GM23338 (cell line): ENCODE data around the gene SELENOS. TPM values are rescaled to one million over a fixed set of nuclear protein-coding genes. Genes with fewer than 3 reads are reported as not detected.

ENCODE experiments used
- ATAC-seq: fragments of 200-7000 bp; cut with Tn5 transposase; 3 replicates; pipeline ENCODE4 v1.9.1; 2020
- DNase-seq: peaks from one replicate; pipeline ENCODE4 v3.0.0-alpha.2; 2015; ENCODE audit warnings: low spot score
- H2AFZ ChIP-seq: fragments of 200-600 bp; sonication (generic); 2 replicates; pipeline ENCODE4 v1.8.0; 2016; ENCODE audit warnings: antibody characterized with exemption, mild to moderate bottlenecking, moderate library complexity
- H3F3A ChIP-seq: fragments of 200-600 bp; sonication (generic); replicated peaks from 2 replicates; pipeline ENCODE4 v1.8.0; 2017; ENCODE audit warnings: antibody characterized with exemption, mixed run types, low read depth
- H3K27ac ChIP-seq: fragments of 200-600 bp; sonication (generic); 2 replicates; pipeline ENCODE4 v1.6.1; 2016; ENCODE audit warnings: low read depth
- H3K27me3 ChIP-seq: fragments of 200-600 bp; sonication (generic); 2 replicates; pipeline ENCODE4 v1.8.0; 2016; ENCODE audit warnings: mild to moderate bottlenecking, mixed run types, moderate library complexity; ENCODE audit not compliant: insufficient read depth
- H3K36me3 ChIP-seq: fragments of 200-600 bp; sonication (generic); 2 replicates; pipeline ENCODE4 v1.8.0; 2016; ENCODE audit warnings: mild to moderate bottlenecking; ENCODE audit not compliant: insufficient read depth
- H3K4me1 ChIP-seq: fragments of 200-600 bp; sonication (generic); 2 replicates; pipeline ENCODE4 v1.8.0; 2016; ENCODE audit warnings: mild to moderate bottlenecking, moderate library complexity; ENCODE audit not compliant: insufficient read depth
- H3K4me2 ChIP-seq: fragments of 200-600 bp; sonication (generic); 2 replicates; pipeline ENCODE4 v1.7.1; 2017; ENCODE audit warnings: mixed run types
- H3K4me3 ChIP-seq: fragments of 200-600 bp; sonication (generic); 2 replicates; pipeline ENCODE4 v1.6.1; 2016; ENCODE audit warnings: mixed run types
- H3K79me2 ChIP-seq: fragments of 200-600 bp; sonication (generic); replicated peaks from 2 replicates; pipeline ENCODE4 v1.8.0; 2017; ENCODE audit warnings: mild to moderate bottlenecking; ENCODE audit not compliant: insufficient read depth
- H3K9me2 ChIP-seq: fragments of 200-600 bp; sonication (generic); 2 replicates; pipeline ENCODE4 v1.8.0; 2017; ENCODE audit not compliant: insufficient read depth
- H4K20me1 ChIP-seq: fragments of 200-600 bp; sonication (generic); replicated peaks from 2 replicates; pipeline ENCODE4 v1.8.0; 2017; ENCODE audit warnings: mild to moderate bottlenecking; ENCODE audit not compliant: insufficient read depth
- H3K27ac Mint-ChIP-seq: 2 replicates; pipeline ENCODE4 v1.8.0; 2020; ENCODE audit warnings: inconsistent platforms, mild to moderate bottlenecking, moderate library complexity, mixed read lengths
- H3K27me3 Mint-ChIP-seq: 3 replicates; pipeline ENCODE4 v1.8.0; 2022; ENCODE audit warnings: low read depth, mild to moderate bottlenecking, moderate library complexity, mixed read lengths, inconsistent platforms; ENCODE audit not compliant: insufficient read depth, poor library complexity
- H3K36me3 Mint-ChIP-seq: 3 replicates; pipeline ENCODE4 v1.8.0; 2021; ENCODE audit warnings: low read depth, mild to moderate bottlenecking, inconsistent platforms, moderate library complexity, mixed read lengths
- H3K4me1 Mint-ChIP-seq: 3 replicates; pipeline ENCODE4 v1.8.0; 2020; ENCODE audit warnings: mild to moderate bottlenecking, inconsistent platforms, mixed read lengths
- H3K4me3 Mint-ChIP-seq: 3 replicates; pipeline ENCODE4 v1.8.0; 2021; ENCODE audit warnings: moderate library complexity, mild to moderate bottlenecking, inconsistent platforms, mixed read lengths
- H3K9me3 Mint-ChIP-seq: 3 replicates; pipeline ENCODE4 v1.8.0; 2020; ENCODE audit warnings: moderate library complexity, mild to moderate bottlenecking, inconsistent platforms, mixed read lengths
- CREB1 ChIP-seq: fragments of 250-450 bp; sonication (Bioruptor Pico); IDR thresholded peaks from 2 replicates; pipeline ENCODE4 v1.5.0; 2020; ENCODE audit warnings: low read depth, mild to moderate bottlenecking, moderate library complexity
- EZH2phosphoT487 ChIP-seq: fragments of 200-600 bp; sonication (generic); IDR thresholded peaks from one replicate; pipeline ENCODE4 v1.8.1; 2018; ENCODE audit warnings: antibody characterized with exemption; ENCODE audit not compliant: unreplicated experiment
- NANOG ChIP-seq: IDR thresholded peaks from 2 replicates; pipeline ENCODE4 v1.6.1; 2016; ENCODE audit warnings: antibody characterized with exemption, borderline replicate concordance
- POLR2AphosphoS5 ChIP-seq: IDR thresholded peaks from 2 replicates; pipeline ENCODE4 v1.6.1; 2016; ENCODE audit warnings: antibody characterized with exemption, low read depth
- polyA plus RNA-seq: library from polyadenylated mRNA; unstranded; fragments of >200 nt; fragmentation: Nextera tagmentation; extraction: Ambion mirVana; gene quantifications from 2 replicates; pipeline ENCODE4 v1.2.1, GENCODE V29; 2016
- total RNA-seq: library from RNA; depleted of rRNA; stranded (reverse); fragments of >200 nt; shearing (Covaris generic); gene quantifications from 2 replicates; pipeline ENCODE4 v1.2.3, GENCODE V29; 2014
- TF ChIP-seq, protein P1 (sequence below), 2 experiments: fragments of 200-600 bp in 1 of 2; sonication (generic) in 1 of 2; conservative IDR thresholded peaks; 2 replicates each; pipeline versions ENCODE4 v1.5.1 to v1.6.1; 2016 to 2017; ENCODE audit warnings: antibody characterized with exemption in 2 of 2, low read depth in 2 of 2, mild to moderate bottlenecking in 2 of 2, moderate library complexity in 1 of 2
- TF ChIP-seq, protein P2 (sequence below): fragments of 250-450 bp; sonication (Bioruptor Pico); IDR thresholded peaks from 2 replicates; pipeline ENCODE4 v1.5.0; 2020; ENCODE audit warnings: mild to moderate bottlenecking, moderate library complexity

The SELENOS gene
- total and polyA plus RNA-seq, 2 experiments from 2014 or later = 37.0 to 106 TPM

DNA sequence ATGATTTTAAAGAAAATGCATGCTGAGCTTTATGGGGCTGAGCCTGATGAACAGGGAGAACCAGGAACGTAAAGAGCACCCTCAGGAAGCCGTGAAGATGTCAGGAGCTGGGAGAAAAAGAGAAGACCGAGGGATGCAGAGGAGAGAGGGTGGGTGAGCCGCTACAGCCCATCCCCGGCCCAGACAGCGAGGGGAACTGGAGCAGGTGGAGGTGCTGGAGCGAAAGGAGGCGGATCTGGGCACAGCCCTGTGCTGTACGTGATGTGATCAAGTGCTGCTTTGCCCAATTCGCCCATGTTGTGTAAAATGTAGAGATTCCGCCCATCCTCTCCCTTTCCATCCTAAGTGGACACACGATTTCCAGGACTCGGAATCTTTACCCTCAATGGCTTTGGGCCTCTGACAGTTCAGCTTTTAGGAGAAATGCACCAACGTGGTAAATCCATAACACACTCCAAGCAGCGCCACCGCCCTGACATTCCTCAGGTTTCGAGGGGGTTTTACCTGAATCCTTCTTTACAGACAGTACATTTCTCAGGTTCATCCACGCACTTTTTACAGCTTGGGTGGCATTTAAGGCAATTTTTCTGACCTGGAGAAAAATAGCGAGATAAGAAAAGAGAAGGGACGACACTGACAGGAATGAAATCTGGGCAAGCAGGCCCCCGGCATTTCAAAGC lies 44.9 kb upstream of the SELENOS start (continued):
- TF ChIP-seq POLR2AphosphoS5 (no peak), EZH2phosphoT487 (no peak)
- TF ChIP-seq, protein P1, sequence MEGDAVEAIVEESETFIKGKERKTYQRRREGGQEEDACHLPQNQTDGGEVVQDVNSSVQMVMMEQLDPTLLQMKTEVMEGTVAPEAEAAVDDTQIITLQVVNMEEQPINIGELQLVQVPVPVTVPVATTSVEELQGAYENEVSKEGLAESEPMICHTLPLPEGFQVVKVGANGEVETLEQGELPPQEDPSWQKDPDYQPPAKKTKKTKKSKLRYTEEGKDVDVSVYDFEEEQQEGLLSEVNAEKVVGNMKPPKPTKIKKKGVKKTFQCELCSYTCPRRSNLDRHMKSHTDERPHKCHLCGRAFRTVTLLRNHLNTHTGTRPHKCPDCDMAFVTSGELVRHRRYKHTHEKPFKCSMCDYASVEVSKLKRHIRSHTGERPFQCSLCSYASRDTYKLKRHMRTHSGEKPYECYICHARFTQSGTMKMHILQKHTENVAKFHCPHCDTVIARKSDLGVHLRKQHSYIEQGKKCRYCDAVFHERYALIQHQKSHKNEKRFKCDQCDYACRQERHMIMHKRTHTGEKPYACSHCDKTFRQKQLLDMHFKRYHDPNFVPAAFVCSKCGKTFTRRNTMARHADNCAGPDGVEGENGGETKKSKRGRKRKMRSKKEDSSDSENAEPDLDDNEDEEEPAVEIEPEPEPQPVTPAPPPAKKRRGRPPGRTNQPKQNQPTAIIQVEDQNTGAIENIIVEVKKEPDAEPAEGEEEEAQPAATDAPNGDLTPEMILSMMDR (conservative IDR thresholded peaks at IDR 0.05; ENCODE audit: low read depth in 2 of 2) = no peak
- TF ChIP-seq, protein P2, sequence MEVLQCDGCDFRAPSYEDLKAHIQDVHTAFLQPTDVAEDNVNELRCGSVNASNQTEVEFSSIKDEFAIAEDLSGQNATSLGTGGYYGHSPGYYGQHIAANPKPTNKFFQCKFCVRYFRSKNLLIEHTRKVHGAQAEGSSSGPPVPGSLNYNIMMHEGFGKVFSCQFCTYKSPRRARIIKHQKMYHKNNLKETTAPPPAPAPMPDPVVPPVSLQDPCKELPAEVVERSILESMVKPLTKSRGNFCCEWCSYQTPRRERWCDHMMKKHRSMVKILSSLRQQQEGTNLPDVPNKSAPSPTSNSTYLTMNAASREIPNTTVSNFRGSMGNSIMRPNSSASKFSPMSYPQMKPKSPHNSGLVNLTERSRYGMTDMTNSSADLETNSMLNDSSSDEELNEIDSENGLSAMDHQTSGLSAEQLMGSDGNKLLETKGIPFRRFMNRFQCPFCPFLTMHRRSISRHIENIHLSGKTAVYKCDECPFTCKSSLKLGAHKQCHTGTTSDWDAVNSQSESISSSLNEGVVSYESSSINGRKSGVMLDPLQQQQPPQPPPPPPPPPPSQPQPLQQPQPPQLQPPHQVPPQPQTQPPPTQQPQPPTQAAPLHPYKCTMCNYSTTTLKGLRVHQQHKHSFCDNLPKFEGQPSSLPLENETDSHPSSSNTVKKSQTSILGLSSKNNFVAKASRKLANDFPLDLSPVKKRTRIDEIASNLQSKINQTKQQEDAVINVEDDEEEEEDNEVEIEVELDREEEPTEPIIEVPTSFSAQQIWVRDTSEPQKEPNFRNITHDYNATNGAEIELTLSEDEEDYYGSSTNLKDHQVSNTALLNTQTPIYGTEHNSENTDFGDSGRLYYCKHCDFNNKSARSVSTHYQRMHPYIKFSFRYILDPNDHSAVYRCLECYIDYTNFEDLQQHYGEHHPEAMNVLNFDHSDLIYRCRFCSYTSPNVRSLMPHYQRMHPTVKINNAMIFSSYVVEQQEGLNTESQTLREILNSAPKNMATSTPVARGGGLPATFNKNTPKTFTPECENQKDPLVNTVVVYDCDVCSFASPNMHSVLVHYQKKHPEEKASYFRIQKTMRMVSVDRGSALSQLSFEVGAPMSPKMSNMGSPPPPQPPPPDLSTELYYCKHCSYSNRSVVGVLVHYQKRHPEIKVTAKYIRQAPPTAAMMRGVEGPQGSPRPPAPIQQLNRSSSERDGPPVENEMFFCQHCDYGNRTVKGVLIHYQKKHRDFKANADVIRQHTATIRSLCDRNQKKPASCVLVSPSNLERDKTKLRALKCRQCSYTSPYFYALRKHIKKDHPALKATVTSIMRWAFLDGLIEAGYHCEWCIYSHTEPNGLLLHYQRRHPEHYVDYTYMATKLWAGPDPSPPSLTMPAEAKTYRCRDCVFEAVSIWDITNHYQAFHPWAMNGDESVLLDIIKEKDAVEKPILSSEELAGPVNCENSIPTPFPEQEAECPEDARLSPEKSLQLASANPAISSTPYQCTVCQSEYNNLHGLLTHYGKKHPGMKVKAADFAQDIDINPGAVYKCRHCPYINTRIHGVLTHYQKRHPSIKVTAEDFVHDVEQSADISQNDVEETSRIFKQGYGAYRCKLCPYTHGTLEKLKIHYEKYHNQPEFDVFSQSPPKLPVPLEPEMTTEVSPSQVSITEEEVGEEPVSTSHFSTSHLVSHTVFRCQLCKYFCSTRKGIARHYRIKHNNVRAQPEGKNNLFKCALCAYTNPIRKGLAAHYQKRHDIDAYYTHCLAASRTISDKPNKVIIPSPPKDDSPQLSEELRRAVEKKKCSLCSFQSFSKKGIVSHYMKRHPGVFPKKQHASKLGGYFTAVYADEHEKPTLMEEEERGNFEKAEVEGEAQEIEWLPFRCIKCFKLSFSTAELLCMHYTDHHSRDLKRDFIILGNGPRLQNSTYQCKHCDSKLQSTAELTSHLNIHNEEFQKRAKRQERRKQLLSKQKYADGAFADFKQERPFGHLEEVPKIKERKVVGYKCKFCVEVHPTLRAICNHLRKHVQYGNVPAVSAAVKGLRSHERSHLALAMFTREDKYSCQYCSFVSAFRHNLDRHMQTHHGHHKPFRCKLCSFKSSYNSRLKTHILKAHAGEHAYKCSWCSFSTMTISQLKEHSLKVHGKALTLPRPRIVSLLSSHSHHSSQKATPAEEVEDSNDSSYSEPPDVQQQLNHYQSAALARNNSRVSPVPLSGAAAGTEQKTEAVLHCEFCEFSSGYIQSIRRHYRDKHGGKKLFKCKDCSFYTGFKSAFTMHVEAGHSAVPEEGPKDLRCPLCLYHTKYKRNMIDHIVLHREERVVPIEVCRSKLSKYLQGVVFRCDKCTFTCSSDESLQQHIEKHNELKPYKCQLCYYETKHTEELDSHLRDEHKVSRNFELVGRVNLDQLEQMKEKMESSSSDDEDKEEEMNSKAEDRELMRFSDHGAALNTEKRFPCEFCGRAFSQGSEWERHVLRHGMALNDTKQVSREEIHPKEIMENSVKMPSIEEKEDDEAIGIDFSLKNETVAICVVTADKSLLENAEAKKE (CRISPR knock-in tag) = no peak

DNA sequence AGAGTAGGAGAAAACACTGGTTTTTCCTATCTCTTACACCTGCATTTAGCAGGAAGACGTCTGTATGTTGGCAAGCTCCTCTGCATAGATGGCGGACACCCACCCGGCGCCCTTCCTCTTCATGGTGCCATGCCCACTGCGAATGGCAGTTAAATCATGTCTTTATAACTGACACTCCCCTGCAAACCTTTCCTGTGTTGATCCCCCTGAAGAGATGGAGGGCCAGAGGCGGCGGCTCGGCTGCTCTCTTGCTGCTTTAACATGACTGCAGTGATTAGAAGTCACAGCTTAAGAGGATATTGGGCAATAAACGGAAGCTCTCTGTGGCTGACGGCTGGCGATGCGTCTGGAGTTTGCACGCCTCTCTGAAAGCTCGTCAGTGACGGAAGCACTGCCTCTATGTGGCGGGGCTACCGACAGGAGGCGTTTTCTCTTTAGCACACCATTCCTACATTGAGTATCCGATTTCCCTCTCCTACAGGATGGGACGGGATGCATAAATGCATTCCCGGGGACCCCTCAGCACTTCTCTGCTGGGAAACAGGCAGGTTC lies 43.3 kb upstream of the SELENOS start:
- Histone ChIP-seq H3K27ac (no peak overlapping the region), H3F3A (no peaks in the 10 kb centered on the region), H3K4me3 (no peak overlapping the region), H3K79me2 (no peaks in the 10 kb centered on the region), H3K36me3 (no peaks in the 10 kb centered on the region), H4K20me1 (no peaks in the 10 kb centered on the region), H3K4me1 (no peaks in the 10 kb centered on the region), H3K27me3 (no peaks in the 10 kb centered on the region), H3K4me2 (no peak overlapping the region), H2AFZ (no peak overlapping the region), H3K9me2 (no peaks in the 10 kb centered on the region)
- Mint-ChIP-seq H3K4me3 (peak overlapping the region; percentile 31; the same call in 2 of the 3 replicates), H3K4me1 (peaks cover 6% of the 10 kb centered on the region; the same call in 2 of the 3 replicates), H3K27me3 (peaks cover 11% of the 10 kb centered on the region), H3K36me3 (no peaks in the 10 kb centered on the region; the same call in 2 of the 3 replicates), H3K9me3 (no peaks in the 10 kb centered on the region; the same call in 2 of the 3 replicates), H3K27ac (no peak overlapping the region)
- DNase-seq = peak; percentile 72
- peak; percentile 91 for ATAC-seq
- TF ChIP-seq, protein P1 (conservative IDR thresholded peaks at IDR 0.05; ENCODE audit: low read depth in 2 of 2) = peak; percentile 41 to 64
- TF ChIP-seq NANOG (no peak), CREB1 (CRISPR knock-in tag) (peak; percentile 59; the same call in 1 of the 2 replicates)
